Psoas muscle (tissue), 8 donors: ENCODE results near the gene TENM4. TPM values are rescaled to one million over a fixed set of nuclear protein-coding genes. Genes with fewer than 3 reads are reported as not detected.

Source experiments
- ATAC-seq, 4 donors: fragments of 200-7000 bp; cut with Tn5 transposase; one replicate each; pipeline ENCODE4 v1.9.1; 2020; ENCODE audit warnings: moderate library complexity in 3 of 4, mild to moderate bottlenecking in 2 of 4
- DNase-seq, 2 donors: peaks; one replicate each; pipeline ENCODE4 v3.0.0-alpha.2; 2020
- H3K27ac ChIP-seq: fragments of 200-600 bp; one replicate; pipeline ENCODE4 v1.8.0; 2022
- H3K27me3 ChIP-seq, 3 donors: fragments of 200-600 bp in 1 of 3; one replicate each; pipeline versions ENCODE4 v1.6.1 to v1.8.0; 2013 to 2022; ENCODE audit warnings: low read length in 2 of 3, mild to moderate bottlenecking in 2 of 3, moderate library complexity in 1 of 3; ENCODE audit not compliant: insufficient read depth in 3 of 3
- H3K36me3 ChIP-seq, 2 donors: fragments of 200-600 bp in 1 of 2; one replicate each; pipeline versions ENCODE4 v1.6.1 to v1.8.0; 2013 to 2022; ENCODE audit warnings: low read depth in 1 of 2, mild to moderate bottlenecking in 1 of 2, moderate library complexity in 1 of 2; ENCODE audit not compliant: insufficient read depth in 1 of 2
- H3K4me1 ChIP-seq: fragments of 200-600 bp; one replicate; pipeline ENCODE4 v1.8.0; 2022
- H3K4me3 ChIP-seq: fragments of 200-600 bp; one replicate; pipeline ENCODE4 v1.8.0; 2022; ENCODE audit warnings: mild to moderate bottlenecking
- H3K9me3 ChIP-seq: fragments of 200-600 bp; one replicate; pipeline ENCODE4 v1.8.0; 2022
- CTCF ChIP-seq: fragments of 200-600 bp; IDR thresholded peaks from one replicate; pipeline ENCODE4 v1.8.0; 2022; ENCODE audit warnings: antibody characterized with exemption
- WGBS, 3 donors: extraction: QIAGEN DNeasy Blood & Tissue Kit; methylation state at CpG; one replicate each; pipeline versions ENCODE4 v1.1.6 to v1.1.7; 2013; 5-methylcytosine and 5-hydroxymethylcytosine counted together
- intact Hi-C, 2 donors: fragments of 100-400 bp; cut with DNase I; formaldehyde crosslinking; loops; one replicate each; pipeline versions ENCODE4 v1.11.0 to v1.14.2; 2022
- polyA plus RNA-seq, 3 donors: library from polyadenylated mRNA; stranded (reverse); fragments of 200-250 nt; gene quantifications; one replicate each; pipeline ENCODE4 v1.2.3, GENCODE V29; 2013
- total RNA-seq, 4 donors: library from RNA; stranded (reverse); fragmentation: NEBNext Ultra II Directional in 2 of 4; extraction: Animal tissue kit (Norgen Biotek cat#: 25700) in 2 of 4; gene quantifications; one replicate each; pipeline versions ENCODE4 v1.2.1 to v1.2.4, GENCODE V29; 2021 to 2023
- donor health status: healthy with polysubstance abuse.
- donor health status: DM: no; HTN: no; CAD: no; lungs with moderate emphysema.
- donor health status: Bipolar disorder and iron deficiency.
- donor health status: healthy.
- donor health status: DM: yes; HTN: yes; CAD: no.
- donor health status: DM: no; HTN: no; CAD: no.
- donor health status: DM: no; HTN: no; CAD: no.
- donor health status: DM: yes; HTN: yes; CAD: no.

Gene TENM4
- total and polyA plus RNA-seq, 7 donors = 0.05 to 1.7 (median 0.48) TPM

DNA sequence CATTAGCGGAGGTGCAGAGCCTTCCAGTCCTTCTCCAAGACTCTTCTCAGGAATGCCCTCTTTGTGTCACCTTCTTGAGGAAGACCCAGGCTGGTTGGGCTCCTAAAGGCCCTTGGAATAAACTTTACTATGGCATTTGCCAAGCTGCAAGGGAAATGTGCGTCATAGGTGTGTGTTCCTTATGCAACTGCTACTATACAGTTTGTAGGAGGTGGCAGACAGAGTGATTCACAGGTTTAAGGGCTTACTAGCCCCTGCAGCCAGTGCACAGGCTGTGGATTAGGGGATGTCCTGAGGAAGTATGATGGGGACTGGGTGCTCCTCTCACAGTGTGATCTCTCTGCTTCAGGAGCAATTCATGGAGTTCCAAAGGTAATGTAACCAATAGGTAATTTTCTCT lies 74.6 kb downstream of the TENM4 start:
- 96 to 100% (median 96%) methylated on average over 2 of the region's 2 CpGs for WGBS, 3 donors
- H3K4me3 ChIP-seq = no peak overlapping the region
- H3K4me1 ChIP-seq = no peaks in the 10 kb centered on the region
- peaks cover 0 to 8% (median 2%) of the 10 kb centered on the region in 3 donors for H3K27me3 ChIP-seq
- H3K27ac ChIP-seq = no peak overlapping the region
- no peaks in the 10 kb centered on the region for H3K9me3 ChIP-seq
- TF ChIP-seq CTCF = no peak
- ATAC-seq = no peak
- DNase-seq = no peak
- intact Hi-C loops = no loop called here
- H3K36me3 ChIP-seq = no peaks in the 10 kb centered on the region

DNA sequence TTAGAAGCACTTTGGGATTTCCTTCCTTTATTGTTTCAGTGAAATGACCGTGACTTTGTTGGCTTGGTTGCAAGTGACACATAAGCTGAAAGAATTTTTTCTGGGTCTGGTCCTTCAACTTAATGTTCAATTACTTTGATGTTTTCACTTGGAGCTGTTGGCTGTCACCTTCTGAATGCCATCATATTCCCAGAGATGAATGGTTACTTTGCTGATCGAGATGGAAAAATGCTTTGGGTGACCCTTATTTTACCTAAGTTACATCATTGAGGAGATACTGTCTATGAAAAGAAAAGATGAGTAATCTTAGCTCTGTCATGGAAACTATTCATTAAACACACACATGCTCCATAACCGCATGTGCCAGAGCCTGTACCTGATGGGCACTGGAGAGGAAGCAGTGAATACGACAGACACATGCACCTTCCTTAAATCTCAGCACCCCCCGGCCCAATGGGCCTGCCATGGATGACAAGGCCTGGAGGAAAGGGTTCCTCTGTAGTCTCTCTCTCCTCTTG lies 76.9 kb downstream of the TENM4 start:
- Histone ChIP-seq H3K36me3 (no peaks in the 10 kb centered on the region), H3K4me1 (no peaks in the 10 kb centered on the region), H3K27ac (no peak overlapping the region), H3K9me3 (no peaks in the 10 kb centered on the region), H3K4me3 (no peak overlapping the region), H3K27me3 (peaks cover 0 to 3% (median 2%) of the 10 kb centered on the region in 3 donors)
- ATAC-seq (no peak), DNase-seq (no peak)
- no peak for TF ChIP-seq CTCF
- intact Hi-C loops = no loop called here
- 73 to 80% (median 73%) methylated on average over 5 of the region's 5 CpGs for WGBS, 3 donors

- TF ChIP-seq CTCF = no peak
- Histone ChIP-seq H3K9me3 (no peaks in the 10 kb centered on the region), H3K27ac (no peak overlapping the region), H3K27me3 (peaks cover 0 to 3% (median 0%) of the 10 kb centered on the region in 3 donors), H3K36me3 (no peaks in the 10 kb centered on the region), H3K4me1 (no peaks in the 10 kb centered on the region), H3K4me3 (no peak overlapping the region)
- intact Hi-C loops = no loop called here
- DNase-seq = no peak
- ATAC-seq = no peak
- WGBS, 3 donors = 90% methylated on average over 4 of the region's 4 CpGs
These were observed 77.6 kb downstream of the TENM4 start for GRCh38 chr11:79363256-79363655.

GRCh38 chr11:79362821-79363220 lies 78.0 kb downstream of the TENM4 start:
- H3K4me1 ChIP-seq = no peaks in the 10 kb centered on the region
- no peaks in the 10 kb centered on the region for H3K9me3 ChIP-seq
- no peaks in the 10 kb centered on the region for H3K36me3 ChIP-seq
- no peak for TF ChIP-seq CTCF
- DNase-seq (no peak), ATAC-seq (no peak)
- intact Hi-C loops = no loop called here
- 85 to 88% (median 88%) methylated on average over 4 of the region's 4 CpGs for WGBS, 3 donors
- H3K27ac ChIP-seq = no peak overlapping the region
- H3K27me3 ChIP-seq = peaks cover 0 to 1% (median 0%) of the 10 kb centered on the region in 3 donors
- no peak overlapping the region for H3K4me3 ChIP-seq

DNA sequence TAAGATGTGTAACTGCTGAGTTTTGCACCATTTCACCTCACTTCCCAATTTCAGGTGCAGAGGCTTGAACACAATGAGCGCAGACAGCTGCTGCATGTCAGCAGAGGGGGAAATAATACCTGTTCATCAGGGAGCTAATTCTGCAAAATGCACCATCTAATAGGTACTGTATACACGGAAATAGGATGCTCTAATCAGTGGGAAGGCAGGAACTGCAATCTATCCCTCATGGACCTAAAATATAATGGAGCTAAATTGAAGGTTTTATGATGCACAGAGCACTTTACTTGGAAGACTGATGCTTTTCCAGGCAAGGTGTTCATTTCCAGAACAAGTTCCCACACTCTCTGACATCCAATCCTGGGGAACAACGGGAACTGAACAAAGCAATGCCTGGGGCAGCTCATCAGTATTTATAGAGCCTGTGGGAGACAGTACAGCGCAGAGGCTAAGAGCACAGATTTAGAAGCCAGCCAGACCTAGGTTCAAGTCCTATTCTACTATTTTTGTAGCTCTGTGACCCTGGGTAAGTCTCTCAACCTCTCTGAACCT lies 78.5 kb downstream of the TENM4 start:
- WGBS, 3 donors = 81 to 94% (median 87%) methylated on average over 4 of the region's 4 CpGs
- ATAC-seq (no peak), DNase-seq (no peak)
- H3K4me3 ChIP-seq = no peak overlapping the region
- no peak for TF ChIP-seq CTCF
- H3K9me3 ChIP-seq = no peaks in the 10 kb centered on the region
- no peaks in the 10 kb centered on the region for H3K27me3 ChIP-seq
- no peaks in the 10 kb centered on the region for H3K36me3 ChIP-seq
- intact Hi-C loops = no loop called here
- H3K27ac ChIP-seq = no peak overlapping the region
- no peaks in the 10 kb centered on the region for H3K4me1 ChIP-seq
